OCI-LY3 (cell line): ENCODE measurements around the gene NOL11.

Source experiments
- EZH2phosphoT487 ChIP-seq: fragments of 200-600 bp; shearing (Covaris generic); IDR thresholded peaks from 2 replicates; pipeline ENCODE4 v1.6.1; 2018; ENCODE audit warnings: antibody characterized with exemption, mixed run types, low read depth
- TF ChIP-seq, protein P1 (sequence below): fragments of 200-600, 300-600 bp; sonication (generic); IDR thresholded peaks from 2 replicates; pipeline ENCODE4 v1.5.1; 2014; ENCODE audit warnings: antibody characterized with exemption, low read length, low read depth

DNA sequence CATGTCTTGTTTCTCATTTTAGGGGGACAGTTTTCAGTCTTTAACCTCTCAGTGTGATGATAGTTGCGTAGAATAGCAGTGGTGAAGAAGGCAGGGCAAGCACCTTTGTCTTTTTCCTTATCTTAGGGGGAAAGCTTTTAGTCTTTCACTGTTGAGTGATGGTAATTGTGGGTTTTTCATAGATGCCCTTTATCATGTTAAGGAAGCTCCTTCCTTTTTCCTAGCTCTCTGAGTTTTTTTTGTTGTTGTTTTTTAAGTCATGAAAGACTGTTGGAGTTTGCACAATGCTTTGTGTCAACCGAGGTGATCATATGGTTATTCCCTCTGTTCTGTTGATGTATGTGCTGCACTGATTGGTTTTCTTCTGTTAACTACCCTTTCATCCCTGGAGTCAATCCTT lies 15.7 kb downstream of the NOL11 start:
- TF ChIP-seq, protein P1, sequence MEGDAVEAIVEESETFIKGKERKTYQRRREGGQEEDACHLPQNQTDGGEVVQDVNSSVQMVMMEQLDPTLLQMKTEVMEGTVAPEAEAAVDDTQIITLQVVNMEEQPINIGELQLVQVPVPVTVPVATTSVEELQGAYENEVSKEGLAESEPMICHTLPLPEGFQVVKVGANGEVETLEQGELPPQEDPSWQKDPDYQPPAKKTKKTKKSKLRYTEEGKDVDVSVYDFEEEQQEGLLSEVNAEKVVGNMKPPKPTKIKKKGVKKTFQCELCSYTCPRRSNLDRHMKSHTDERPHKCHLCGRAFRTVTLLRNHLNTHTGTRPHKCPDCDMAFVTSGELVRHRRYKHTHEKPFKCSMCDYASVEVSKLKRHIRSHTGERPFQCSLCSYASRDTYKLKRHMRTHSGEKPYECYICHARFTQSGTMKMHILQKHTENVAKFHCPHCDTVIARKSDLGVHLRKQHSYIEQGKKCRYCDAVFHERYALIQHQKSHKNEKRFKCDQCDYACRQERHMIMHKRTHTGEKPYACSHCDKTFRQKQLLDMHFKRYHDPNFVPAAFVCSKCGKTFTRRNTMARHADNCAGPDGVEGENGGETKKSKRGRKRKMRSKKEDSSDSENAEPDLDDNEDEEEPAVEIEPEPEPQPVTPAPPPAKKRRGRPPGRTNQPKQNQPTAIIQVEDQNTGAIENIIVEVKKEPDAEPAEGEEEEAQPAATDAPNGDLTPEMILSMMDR, result no peak
- TF ChIP-seq EZH2phosphoT487, result no peak
